IgD-negative memory B cell (primary cell): ENCODE results near the gene GRB10. TPM values are rescaled to one million over a fixed set of nuclear protein-coding genes. Genes with fewer than 3 reads are reported as not detected.
A peak's percentile ranks its signal among the peaks of the same experiment; 100 is the strongest.

ENCODE experiments used
- H3K27ac Mint-ChIP-seq, 3 donors: one replicate each; pipeline ENCODE4 v1.8.0; 2020 to 2022; ENCODE audit warnings: mild to moderate bottlenecking in 3 of 3, mixed read lengths in 3 of 3, moderate library complexity in 1 of 3
- H3K27me3 Mint-ChIP-seq: one replicate; pipeline ENCODE4 v1.8.0; 2021; ENCODE audit warnings: mixed read lengths
- H3K36me3 Mint-ChIP-seq: one replicate; pipeline ENCODE4 v1.8.0; 2020; ENCODE audit warnings: mild to moderate bottlenecking, mixed read lengths
- H3K4me1 Mint-ChIP-seq, 3 donors: one replicate each; pipeline ENCODE4 v1.8.0; 2020 to 2022; ENCODE audit warnings: mixed read lengths in 3 of 3, mild to moderate bottlenecking in 1 of 3
- H3K4me3 Mint-ChIP-seq, 4 donors: one replicate each; pipeline ENCODE4 v1.8.0; 2020 to 2022; ENCODE audit warnings: mild to moderate bottlenecking in 4 of 4, mixed read lengths in 4 of 4, moderate library complexity in 3 of 4
- H3K9me3 Mint-ChIP-seq, 3 donors: one replicate each; pipeline ENCODE4 v1.8.0; 2020 to 2021; ENCODE audit warnings: mixed read lengths in 3 of 3, mild to moderate bottlenecking in 1 of 3
- polyA plus RNA-seq: library from polyadenylated mRNA; unstranded; fragments of 300-500 nt; fragmentation: Illumina TruSeq; gene quantifications from one replicate; pipeline ENCODE4 v1.2.3, GENCODE V29; 2021

GRB10 gene
- polyA plus RNA-seq, 1 donor from 2014 or later: 0.11 TPM

GRCh38 chr7:50812094-50812493, 29.4 kb upstream of the GRB10 start:
- Mint-ChIP-seq H3K4me3 (no peak overlapping the region), H3K27ac (no peak overlapping the region), H3K9me3 (peaks cover 2 to 4% (median 4%) of the 10 kb centered on the region in 3 donors), H3K36me3 (no peaks in the 10 kb centered on the region), H3K27me3 (peaks cover 4% of the 10 kb centered on the region), H3K4me1 (peaks cover 0 to 2% (median 0%) of the 10 kb centered on the region in 3 donors)

GRCh38 chr7:50808282-50808888, 25.7 kb upstream of the GRB10 start:
- no peaks in the 10 kb centered on the region for H3K9me3 Mint-ChIP-seq
- H3K4me1 Mint-ChIP-seq: peaks cover 0 to 2% (median 0%) of the 10 kb centered on the region in 3 donors
- H3K27me3 Mint-ChIP-seq: peaks cover 4% of the 10 kb centered on the region
- no peaks in the 10 kb centered on the region for H3K36me3 Mint-ChIP-seq
- no peak overlapping the region for H3K4me3 Mint-ChIP-seq
- no peak overlapping the region for H3K27ac Mint-ChIP-seq

GRCh38 chr7:50807026-50807730, 24.5 kb upstream of the GRB10 start:
- Mint-ChIP-seq H3K4me3 (no peak overlapping the region), H3K27ac (no peak overlapping the region), H3K9me3 (no peaks in the 10 kb centered on the region), H3K36me3 (no peaks in the 10 kb centered on the region), H3K27me3 (peaks cover 2% of the 10 kb centered on the region), H3K4me1 (peaks cover 0 to 2% (median 0%) of the 10 kb centered on the region in 3 donors)

GRCh38 chr7:50806143-50806542, 23.4 kb upstream of the GRB10 start:
- Mint-ChIP-seq H3K36me3 (no peaks in the 10 kb centered on the region), H3K4me1 (peaks cover 0 to 2% (median 0%) of the 10 kb centered on the region in 3 donors), H3K4me3 (no peak overlapping the region), H3K27me3 (peaks cover 2% of the 10 kb centered on the region), H3K27ac (no peak overlapping the region), H3K9me3 (no peaks in the 10 kb centered on the region)

GRCh38 chr7:50805447-50806125, 22.9 kb upstream of the GRB10 start:
- Mint-ChIP-seq H3K27me3 (peaks cover 2% of the 10 kb centered on the region), H3K27ac (no peak overlapping the region), H3K4me1 (peaks cover 0 to 2% (median 0%) of the 10 kb centered on the region in 3 donors), H3K36me3 (no peaks in the 10 kb centered on the region), H3K9me3 (no peaks in the 10 kb centered on the region), H3K4me3 (no peak overlapping the region)

- Mint-ChIP-seq H3K27ac (no peak overlapping the region), H3K27me3 (peaks cover 4% of the 10 kb centered on the region), H3K36me3 (no peaks in the 10 kb centered on the region), H3K9me3 (peaks cover 0 to 4% (median 2%) of the 10 kb centered on the region in 3 donors), H3K4me1 (no peaks in the 10 kb centered on the region), H3K4me3 (no peak overlapping the region)
Observed at GRCh38 chr7:50803359-50804337, 21.0 kb upstream of the GRB10 start.

GRCh38 chr7:50801907-50802306, 19.2 kb upstream of the GRB10 start:
- H3K9me3 Mint-ChIP-seq: peaks cover 4 to 9% (median 7%) of the 10 kb centered on the region in 3 donors
- no peak overlapping the region for H3K27ac Mint-ChIP-seq
- H3K4me3 Mint-ChIP-seq: no peak overlapping the region
- no peaks in the 10 kb centered on the region for H3K4me1 Mint-ChIP-seq
- peaks cover 4% of the 10 kb centered on the region for H3K36me3 Mint-ChIP-seq
- H3K27me3 Mint-ChIP-seq: peaks cover 11% of the 10 kb centered on the region

- H3K9me3 Mint-ChIP-seq: peaks cover 4 to 9% (median 7%) of the 10 kb centered on the region in 3 donors
Observed at GRCh38 chr7:50799873-50800272, 17.2 kb upstream of the GRB10 start.

GRCh38 chr7:50798126-50798525, 15.4 kb upstream of the GRB10 start:
- Mint-ChIP-seq H3K4me1 (peaks cover 0 to 3% (median 0%) of the 10 kb centered on the region in 3 donors), H3K27ac (no peak overlapping the region), H3K27me3 (peaks cover 20% of the 10 kb centered on the region), H3K36me3 (peaks cover 7% of the 10 kb centered on the region), H3K4me3 (no peak overlapping the region), H3K9me3 (peaks cover 4 to 9% (median 7%) of the 10 kb centered on the region in 3 donors)

More at GRCh38 chr7:50799873-50800272, 17.2 kb upstream of the GRB10 start:
- H3K27me3 Mint-ChIP-seq: peaks cover 13% of the 10 kb centered on the region
- no peak overlapping the region for H3K4me3 Mint-ChIP-seq
- H3K27ac Mint-ChIP-seq: peak overlapping the region in 1 of 3 donors; percentile 16
- peaks cover 0 to 3% (median 0%) of the 10 kb centered on the region in 3 donors for H3K4me1 Mint-ChIP-seq
- peaks cover 4% of the 10 kb centered on the region for H3K36me3 Mint-ChIP-seq

- Mint-ChIP-seq H3K4me1 (peaks cover 2 to 3% (median 3%) of the 10 kb centered on the region in 3 donors), H3K27ac (no peak overlapping the region), H3K27me3 (peaks cover 36% of the 10 kb centered on the region), H3K9me3 (peaks cover 4 to 9% (median 7%) of the 10 kb centered on the region in 3 donors), H3K36me3 (peaks cover 7% of the 10 kb centered on the region), H3K4me3 (no peak overlapping the region)
Observed at GRCh38 chr7:50795831-50796230, 13.1 kb upstream of the GRB10 start.

- Mint-ChIP-seq H3K4me1 (peaks cover 2 to 3% (median 3%) of the 10 kb centered on the region in 3 donors), H3K27ac (no peak overlapping the region), H3K27me3 (peaks cover 42% of the 10 kb centered on the region), H3K4me3 (no peak overlapping the region), H3K36me3 (peaks cover 7% of the 10 kb centered on the region), H3K9me3 (peaks cover 4 to 9% (median 7%) of the 10 kb centered on the region in 3 donors)
Observed at GRCh38 chr7:50795253-50795652, 12.6 kb upstream of the GRB10 start.

GRCh38 chr7:50793947-50794570, 11.4 kb upstream of the GRB10 start:
- Mint-ChIP-seq H3K4me3 (peak overlapping the region in 2 of 4 donors; percentile 63 to 83), H3K4me1 (peaks cover 2 to 3% (median 3%) of the 10 kb centered on the region in 3 donors), H3K27me3 (peaks cover 46% of the 10 kb centered on the region), H3K27ac (no peak overlapping the region), H3K9me3 (peaks cover 7 to 8% (median 7%) of the 10 kb centered on the region in 3 donors), H3K36me3 (peaks cover 7% of the 10 kb centered on the region)

GRCh38 chr7:50793120-50793946, 10.6 kb upstream of the GRB10 start:
- Mint-ChIP-seq H3K27ac (no peak overlapping the region), H3K27me3 (peaks cover 48% of the 10 kb centered on the region), H3K9me3 (peaks cover 5 to 9% (median 7%) of the 10 kb centered on the region in 3 donors), H3K4me1 (peaks cover 2 to 3% (median 3%) of the 10 kb centered on the region in 3 donors), H3K4me3 (no peak overlapping the region), H3K36me3 (peaks cover 7% of the 10 kb centered on the region)
